GM18873 (cell line): ENCODE results near the gene CADPS2.
"Not testable (repeated sequence)": the region's sequence is repeated elsewhere in the genome, so short reads cannot be mapped to it uniquely, and the experiment has no call there.

Experiments used
- ATAC-seq: cut with Tn5 transposase; IDR thresholded peaks from one replicate; pipeline ENCODE4 v1.9.1; 2021; ENCODE audit warnings: mild to moderate bottlenecking, moderate library complexity, moderate number of reproducible peaks; ENCODE audit not compliant: unreplicated experiment, low FRiP score

The CADPS2 gene

DNA sequence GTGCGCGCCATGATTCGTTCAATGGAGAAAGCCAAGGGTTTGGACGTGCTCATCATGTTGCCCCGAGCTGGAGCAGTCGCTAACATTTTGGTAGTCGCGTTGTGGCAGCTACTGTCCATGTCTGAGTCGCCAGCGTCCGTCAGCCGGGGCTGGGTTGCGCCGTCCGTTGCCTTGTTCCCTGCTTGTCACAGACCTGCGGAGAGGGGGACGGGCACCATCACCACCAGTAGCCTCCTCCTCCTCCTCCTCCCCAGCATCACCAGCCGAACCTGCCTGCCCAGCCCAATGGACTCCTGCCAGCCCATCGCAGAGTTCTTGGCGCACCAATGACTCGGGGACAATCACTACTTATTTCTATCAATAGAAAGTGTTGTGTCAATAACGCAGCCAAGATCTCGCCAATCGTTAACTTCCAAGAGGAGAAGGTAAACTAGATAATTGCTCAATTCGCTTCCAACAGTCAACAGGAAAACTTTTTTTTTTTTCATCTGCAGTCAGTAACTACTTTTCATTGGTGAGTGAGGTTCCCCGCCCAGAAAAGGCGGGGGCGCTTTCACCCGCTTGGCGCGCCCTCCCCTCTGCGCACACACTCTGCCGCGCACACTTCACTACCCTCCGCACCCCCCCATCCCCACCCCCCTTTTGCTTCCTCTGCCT is 581.8 kb downstream of the CADPS2 start, which contains the start of gene FEZF1:
Gene FEZF1 (minus strand): TSS at position 432 of the 657 bp plus-strand sequence. CDS start 313 bp downstream, at position 119.
- no peak for ATAC-seq

DNA sequence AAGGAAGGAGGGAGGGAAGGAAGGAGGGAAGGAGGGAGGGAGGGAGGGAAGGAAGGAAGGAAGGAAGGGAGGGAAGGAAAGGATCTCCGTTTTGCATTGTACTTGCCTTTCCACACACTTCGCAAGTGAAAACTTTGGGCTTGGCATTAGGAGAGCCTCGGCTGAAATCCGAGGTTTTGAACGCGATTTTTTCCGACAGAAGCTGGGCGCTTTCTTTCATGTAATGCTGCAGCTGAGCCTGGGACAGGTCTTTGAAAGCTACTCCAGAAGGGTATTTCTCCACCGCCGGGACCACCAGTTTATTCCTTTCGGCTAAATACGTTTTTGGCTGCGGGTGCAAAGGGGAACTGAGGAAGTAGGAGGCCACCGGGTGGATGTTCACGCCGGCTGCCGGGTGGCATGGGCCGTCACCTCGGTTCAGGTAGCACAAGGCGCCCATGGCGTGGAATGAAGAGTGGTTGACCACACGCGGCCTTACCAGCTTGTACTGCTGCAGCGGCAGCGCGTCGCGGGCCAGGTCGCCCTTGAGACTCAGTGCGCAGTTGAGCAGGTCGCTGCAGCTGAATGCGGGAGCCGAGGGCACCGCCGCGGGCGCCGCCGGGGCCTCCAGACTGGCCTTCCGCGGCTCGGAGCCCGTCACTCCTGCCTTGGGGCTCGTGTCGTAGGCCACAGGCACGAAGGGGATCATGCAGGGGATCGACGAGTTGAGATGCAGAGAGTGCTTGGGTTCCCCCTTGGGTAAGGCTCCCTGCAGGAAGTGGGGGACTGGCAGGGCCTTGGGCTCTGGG is 582.5 kb downstream of the CADPS2 start:
- no peak for ATAC-seq

DNA sequence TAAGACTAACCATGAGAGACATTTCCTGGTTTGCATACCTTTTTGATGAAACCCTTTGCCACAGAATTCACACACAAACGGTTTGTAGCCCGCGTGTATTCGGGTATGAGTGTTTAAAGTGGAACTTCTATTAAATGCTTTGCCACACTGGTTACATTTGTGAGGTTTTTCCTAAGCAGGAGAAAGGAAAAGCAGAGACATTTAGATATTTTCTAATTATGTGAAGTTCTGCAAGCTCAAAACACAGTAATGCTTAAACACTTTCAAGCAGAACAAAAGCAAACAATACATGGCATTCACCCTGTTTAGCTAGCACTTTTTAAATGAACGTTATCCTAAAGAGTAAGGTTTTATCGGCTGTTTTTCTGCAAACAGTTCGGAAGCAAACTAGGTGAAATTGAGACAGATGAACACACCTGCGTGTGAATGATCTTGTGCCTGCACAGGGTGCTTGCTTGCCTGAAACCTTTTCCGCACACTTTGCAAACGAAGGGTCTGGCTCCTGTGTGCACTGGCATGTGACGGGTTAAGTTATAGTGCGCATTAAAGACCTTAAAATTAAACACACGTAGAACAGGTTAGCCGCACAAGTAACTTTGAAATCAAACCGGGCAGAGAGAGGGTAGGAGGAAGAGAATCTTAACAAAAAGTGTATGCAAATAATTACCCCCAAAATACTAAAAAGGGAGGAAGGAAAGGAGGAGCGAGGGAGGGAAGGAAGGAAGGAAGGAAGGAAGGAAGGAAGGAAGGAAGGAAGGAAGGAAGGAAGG is 583.3 kb downstream of the CADPS2 start:
- ATAC-seq, result no peak

DNA sequence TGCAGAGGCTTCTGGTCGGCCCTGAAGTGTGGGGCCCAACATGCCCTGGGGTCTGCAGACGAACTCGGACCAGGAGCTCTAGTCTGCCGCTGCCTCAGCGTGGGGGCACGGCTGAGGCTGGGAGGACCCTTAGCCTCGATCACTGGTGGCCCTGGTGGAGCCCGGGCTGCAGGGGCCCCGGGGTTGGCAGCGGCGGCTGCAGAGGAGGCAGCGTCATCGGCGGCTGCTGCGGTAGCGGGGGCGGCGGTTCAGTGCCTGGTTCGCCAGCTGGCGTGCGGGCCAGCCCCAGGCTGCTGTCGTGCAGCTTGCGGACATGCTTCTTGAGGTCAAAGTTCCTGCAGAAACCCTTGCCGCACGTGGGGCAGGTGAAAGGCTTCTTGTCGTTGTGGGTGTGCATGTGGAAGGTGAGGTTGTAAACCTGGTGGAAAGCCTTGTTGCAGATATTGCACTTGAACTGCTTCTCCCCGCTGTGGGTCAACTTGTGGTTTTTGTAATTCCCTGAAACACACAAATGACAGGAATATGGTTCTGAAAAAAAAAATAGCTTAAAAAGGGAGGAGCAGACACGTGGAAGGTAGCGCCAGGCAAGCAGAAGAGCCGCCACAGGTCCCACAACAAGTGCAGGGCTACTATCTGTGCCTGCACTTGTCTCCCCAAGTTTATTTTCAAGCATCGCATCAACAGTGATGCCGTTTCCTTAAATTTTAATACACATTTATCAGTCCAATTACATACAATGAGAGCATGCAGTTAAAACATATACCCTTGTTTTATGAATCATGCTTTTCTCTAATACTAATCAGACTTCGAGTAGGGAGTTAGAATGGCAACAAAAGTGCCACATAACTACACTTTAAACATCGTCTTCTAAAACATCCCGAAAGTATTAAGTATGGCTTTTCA is 584.2 kb downstream of the CADPS2 start:
- no peak for ATAC-seq

DNA sequence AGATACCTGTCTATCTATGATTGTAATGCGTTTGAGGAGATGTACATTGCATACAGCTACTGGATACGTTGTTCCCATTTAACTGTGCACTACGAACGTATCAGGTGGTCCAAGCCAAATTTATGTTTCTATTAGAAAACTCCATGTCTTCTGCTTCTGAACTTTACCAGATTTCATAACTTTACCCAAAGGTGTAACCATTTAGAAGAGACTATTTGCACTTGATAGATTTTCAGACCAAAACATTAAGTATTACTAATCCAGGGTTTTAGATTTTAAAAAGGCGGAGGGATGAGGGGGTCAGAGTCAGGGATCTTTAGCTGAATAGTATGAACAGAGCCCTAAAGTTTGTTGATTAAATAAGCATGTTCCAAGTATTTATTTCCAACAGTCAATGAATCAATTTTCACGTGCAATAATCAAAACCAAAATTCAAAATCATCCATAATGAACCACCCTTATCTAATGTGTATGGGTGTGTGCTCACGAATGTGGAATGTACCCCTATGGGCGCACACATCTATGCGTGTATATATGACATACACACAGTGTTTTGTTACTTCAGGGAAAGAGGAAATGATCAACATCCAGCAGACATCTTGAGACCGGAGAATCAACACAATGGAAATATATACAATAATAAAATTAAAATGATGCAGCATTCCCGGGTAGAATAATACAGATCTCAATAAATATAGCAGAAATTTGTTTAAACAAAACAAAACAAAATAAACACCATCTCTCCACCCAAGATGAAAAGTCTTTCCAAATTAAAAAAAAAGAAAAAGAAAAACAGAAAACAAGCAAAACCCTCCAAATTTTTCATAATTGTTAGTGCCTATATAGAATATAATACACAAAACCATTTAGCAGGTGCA is 585.1 kb downstream of the CADPS2 start:
- ATAC-seq, result no peak

DNA sequence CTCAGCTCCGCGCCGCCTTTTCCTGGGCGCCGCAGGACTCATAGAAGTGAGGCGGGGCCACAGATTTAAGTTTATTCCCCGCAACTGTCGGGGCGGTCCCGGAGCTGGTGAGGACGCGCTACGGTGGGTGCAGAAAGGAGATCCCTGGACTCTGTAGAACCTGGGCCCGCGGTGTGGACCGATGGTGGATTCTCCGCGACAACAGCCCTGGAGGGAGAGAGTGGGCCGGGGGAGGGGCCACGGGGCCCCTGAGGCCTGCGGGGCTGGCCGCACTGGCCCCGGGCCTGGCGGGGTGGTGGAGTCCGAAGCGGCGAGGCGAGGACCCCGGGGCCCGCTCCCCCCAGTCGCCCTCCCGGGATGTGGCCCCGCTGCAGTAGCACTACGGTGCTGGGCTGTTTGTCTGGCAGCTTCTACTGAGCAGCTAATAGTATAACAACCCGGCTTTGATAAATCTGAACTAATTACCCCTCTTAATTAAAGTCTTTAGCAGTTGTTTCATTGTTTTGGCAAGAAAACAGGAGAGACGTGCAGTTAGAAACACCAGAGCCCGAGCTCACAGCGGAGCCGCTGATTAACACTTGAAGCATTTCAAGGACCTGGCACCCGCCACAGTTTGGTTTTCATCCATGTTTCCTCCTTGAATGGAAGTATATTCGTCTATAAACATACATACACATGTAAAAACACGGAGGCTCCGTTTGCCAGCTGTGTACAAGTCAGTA is 585.9 kb downstream of the CADPS2 start:
- no peak for ATAC-seq

DNA sequence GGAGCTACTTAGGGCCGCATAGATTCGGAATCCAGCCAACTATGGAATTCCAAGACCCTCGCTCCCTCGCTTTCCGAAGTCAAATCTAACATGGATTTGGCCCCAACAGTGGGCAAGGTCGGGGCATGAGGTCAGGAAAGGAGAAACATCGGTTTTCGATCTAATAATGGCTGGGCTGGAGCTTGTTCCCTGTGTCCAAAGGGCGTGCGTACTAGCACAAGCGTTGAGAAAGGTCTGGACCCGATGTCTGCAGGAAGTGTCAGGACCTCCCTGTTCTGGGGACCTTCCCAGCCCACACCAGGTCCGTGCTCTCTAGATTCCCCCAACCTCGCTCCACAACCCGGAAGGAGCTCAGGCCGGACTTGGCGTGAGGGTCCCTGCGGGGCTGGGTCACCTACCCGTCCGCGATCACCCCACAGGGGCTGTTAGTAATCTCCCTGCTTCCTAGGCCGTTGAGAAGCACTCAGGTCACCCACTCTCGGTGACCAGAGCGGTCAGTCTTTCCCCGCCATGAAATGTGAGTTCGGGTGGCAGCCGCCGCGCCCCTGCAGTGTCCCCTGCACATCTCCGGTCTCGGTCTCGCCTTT is 586.5 kb downstream of the CADPS2 start:
- ATAC-seq, result no peak

DNA sequence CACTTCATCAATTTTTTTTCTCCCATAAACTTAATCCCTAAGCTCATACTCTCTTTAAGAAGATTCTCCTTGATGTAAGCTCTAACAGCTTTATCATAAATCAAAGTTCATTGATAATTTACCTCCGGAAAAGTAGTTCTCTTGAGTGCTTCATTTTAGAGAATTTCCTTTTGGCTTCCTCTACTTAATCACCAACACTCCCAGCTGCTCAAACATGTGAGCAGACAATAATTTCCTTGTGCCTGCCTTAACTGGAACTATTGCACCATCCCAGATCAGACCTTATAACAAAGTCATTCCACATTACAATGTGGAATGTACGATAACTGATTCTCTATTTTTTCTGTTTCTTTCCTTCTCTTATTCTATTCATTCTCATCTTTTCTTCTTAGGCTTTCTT is 587.6 kb downstream of the CADPS2 start:
- ATAC-seq, result no peak

DNA sequence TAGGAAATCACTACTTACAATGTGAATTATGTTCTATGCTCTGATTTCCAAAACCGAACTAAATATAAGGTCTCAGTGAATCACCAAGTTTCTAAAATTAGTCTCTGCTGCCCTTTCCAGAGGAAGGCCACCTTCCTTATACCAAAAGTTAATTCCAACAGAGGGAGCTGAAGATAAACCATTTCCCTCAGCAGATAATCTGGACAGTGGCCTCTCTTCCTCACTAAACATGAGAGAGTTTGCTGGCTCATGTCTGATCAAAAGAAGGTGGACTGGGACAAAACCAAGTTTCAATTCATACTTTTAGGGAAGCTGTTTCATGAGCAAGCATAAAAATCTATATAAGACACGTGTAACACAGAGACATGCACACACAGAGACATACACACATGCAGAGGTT is 588.1 kb downstream of the CADPS2 start:
- ATAC-seq, result no peak

DNA sequence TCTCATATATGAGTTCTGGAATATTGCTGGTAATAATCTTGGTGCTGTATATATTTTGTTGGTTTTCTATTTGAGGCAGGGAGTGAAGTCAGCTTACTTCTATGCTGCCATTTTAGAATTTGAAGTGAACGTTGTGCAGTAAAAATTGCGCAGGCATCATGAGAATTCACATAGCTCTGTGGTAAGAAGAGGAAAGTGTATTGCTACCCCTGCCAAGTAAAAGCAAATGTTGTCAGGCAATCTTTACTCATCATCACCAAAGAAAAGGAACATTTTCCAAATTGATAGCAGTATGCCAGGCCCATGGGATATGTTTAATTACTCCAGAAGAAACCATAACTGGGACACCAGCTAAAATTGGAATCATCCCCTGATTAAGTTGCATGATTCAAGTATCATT is 595.1 kb downstream of the CADPS2 start:
- no peak for ATAC-seq

DNA sequence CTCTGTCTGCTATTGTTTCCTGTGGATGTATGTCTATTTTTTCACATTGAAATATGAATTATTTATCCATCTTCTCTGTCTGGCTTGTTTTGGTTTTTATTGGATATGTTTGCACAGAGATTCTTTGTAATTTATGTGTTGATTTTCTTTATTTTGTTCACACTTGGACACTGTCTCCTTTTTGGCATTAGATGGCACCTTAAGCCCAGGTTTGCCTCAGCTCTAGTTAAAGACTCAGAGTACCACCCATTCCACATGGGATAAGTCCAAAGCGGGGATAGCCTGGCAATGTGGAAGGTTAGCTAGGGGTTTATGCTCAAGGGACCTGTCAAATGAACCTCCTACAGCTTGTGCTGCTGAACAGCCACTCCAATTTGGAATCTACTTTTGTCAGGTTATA is 595.8 kb downstream of the CADPS2 start:
- no peak for ATAC-seq

DNA sequence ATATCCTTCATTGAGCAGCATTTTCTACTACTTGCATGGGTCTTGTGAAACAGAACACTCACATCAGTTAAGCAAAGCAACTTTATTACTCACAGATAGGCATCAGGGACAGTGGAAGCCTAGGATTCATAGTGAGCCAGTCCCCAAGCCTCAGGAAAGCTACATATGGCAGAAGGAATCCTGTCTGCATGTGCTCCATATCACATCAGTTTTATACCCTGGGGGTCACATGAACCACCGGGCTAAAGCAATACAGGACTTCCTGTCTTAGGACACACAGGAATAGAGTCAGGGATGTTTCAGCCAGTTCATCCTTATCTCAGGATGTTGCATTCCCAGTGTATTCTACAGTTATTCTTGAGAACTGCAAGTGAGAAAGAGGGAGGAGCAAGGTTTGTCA is 596.8 kb downstream of the CADPS2 start:
- no peak for ATAC-seq

DNA sequence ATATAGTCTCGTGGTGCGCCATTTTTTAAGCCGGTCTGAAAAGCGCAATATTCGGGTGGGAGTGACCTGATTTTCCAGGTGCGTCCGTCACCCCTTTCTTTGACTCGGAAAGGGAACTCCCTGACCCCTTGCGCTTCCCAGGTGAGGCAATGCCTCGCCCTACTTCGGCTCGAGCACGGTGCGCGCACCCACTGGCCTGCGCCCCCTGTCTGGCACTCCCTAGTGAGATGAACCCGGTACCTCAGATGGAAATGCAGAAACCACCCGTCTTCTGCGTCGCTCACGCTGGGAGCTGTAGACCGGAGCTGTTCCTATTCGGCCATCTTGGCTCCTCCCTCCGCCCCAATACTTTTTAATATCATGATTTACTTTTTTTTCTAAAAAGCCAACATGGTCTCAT is 601.7 kb downstream of the CADPS2 start:
- ATAC-seq, result not testable (repeated sequence)

DNA sequence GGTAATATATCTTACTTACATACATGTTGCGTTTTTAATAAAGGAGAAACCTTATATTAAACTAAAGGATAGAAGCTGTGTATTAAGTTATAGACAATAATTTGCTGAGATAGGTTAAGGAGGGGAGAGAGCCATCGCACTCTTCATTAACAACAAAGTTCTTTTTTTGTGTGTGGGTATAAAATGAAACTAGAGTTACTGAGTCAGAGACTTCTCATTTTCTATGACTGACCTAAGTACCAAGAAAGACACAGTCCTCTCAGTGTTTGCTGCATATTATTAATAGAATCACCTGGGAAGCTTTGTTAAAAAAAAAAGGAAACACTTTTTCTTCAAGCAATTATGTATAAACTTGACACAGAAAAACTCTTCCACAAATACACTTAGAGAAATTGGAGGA is 613.1 kb downstream of the CADPS2 start:
- ATAC-seq, result no peak

DNA sequence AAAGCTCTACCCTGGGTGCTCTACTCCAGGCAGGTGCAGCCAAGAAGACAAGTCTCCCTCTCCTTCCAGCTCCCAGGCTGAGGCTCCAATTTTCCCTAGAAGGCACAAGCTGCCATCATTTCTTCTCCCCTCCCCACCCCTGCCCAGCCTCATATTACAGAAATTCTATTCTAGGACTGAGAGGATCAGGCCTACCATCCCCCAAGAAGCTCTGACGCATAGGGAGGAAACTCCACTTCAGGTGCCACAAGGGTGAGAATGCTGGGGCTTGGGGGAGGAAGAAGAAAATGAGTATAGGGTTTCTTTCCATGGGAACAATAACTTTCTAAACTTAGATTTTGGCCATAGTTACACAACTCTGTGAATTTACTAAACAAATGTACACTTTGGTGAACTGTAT is 617.0 kb downstream of the CADPS2 start:
- no peak for ATAC-seq
